ENCODE data around the gene HOXC4.

The HOXC4 gene

DNA sequence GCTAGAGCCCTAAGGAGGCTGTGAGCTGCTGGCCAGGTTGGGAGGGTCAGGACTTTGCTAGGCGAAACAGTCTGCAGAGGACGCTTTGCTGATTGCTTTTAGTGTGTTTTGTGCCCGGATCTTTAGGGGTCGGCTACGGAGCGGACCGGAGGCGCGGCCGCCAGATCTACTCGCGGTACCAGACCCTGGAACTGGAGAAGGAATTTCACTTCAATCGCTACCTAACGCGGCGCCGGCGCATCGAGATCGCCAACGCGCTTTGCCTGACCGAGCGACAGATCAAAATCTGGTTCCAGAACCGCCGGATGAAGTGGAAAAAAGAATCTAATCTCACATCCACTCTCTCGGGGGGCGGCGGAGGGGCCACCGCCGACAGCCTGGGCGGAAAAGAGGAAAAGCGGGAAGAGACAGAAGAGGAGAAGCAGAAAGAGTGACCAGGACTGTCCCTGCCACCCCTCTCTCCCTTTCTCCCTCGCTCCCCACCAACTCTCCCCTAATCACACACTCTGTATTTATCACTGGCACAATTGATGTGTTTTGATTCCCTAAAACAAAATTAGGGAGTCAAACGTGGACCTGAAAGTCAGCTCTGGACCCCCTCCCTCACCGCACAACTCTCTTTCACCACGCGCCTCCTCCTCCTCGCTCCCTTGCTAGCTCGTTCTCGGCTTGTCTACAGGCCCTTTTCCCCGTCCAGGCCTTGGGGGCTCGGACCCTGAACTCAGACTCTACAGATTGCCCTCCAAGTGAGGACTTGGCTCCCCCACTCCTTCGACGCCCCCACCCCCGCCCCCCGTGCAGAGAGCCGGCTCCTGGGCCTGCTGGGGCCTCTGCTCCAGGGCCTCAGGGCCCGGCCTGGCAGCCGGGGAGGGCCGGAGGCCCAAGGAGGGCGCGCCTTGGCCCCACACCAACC is 23.9 kb upstream of the HOXC4 start:
- no peak for DNase-seq

DNA sequence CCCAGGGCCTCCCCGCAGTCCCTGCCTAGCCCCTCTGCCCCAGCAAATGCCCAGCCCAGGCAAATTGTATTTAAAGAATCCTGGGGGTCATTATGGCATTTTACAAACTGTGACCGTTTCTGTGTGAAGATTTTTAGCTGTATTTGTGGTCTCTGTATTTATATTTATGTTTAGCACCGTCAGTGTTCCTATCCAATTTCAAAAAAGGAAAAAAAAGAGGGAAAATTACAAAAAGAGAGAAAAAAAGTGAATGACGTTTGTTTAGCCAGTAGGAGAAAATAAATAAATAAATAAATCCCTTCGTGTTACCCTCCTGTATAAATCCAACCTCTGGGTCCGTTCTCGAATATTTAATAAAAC is 23.2 kb upstream of the HOXC4 start:
- DNase-seq = no peak

DNA sequence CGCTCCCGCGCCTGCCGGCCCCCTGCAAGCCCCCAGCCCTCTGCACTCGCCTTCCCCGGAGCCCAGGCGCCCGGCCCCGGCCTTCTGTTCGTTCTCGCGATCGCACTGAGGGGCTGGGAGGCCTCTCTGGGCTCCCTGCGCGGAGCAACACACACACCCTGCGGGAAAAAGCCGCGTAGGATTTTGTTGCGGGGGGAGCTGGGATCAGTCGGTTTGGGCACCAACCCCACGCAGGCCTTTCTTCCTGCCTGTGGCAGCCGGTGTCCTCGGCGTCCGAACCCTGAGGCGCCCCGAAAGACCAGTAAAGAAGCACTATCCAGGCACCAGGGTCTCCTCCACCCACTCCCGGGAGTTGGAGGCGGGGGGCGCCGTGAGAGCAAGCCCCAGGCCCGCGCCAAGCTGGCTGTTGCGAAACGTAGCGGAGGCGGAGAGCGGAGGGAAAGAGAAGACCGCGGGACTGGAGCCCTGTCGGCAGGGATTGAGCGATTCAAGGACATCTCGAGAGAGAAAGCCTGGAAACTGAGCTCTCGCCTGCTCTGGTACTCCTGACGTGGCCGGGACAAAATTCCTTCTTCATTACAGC is 22.7 kb upstream of the HOXC4 start:
- DNase-seq = no peak

DNA sequence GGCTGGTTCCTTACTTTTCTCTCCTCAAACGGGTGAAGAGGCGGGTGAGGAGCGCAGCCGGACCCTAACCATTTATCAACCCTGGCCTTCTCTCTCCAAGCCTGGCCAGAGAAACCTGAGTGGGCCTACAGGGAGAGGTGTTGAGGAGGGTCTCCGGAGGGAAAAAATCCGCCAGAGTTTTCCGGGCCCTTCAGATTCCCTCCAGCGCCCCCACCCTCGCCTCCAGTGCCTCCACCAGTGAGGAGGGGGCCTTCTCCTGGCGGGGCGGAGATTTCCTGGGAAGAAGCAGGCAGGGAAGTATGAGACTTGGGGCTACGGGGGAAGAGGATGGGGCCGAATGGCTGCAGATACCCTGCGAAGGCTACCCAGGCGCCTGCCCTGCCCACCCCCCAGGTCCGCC is 22.2 kb upstream of the HOXC4 start:
- no peak for DNase-seq

DNA sequence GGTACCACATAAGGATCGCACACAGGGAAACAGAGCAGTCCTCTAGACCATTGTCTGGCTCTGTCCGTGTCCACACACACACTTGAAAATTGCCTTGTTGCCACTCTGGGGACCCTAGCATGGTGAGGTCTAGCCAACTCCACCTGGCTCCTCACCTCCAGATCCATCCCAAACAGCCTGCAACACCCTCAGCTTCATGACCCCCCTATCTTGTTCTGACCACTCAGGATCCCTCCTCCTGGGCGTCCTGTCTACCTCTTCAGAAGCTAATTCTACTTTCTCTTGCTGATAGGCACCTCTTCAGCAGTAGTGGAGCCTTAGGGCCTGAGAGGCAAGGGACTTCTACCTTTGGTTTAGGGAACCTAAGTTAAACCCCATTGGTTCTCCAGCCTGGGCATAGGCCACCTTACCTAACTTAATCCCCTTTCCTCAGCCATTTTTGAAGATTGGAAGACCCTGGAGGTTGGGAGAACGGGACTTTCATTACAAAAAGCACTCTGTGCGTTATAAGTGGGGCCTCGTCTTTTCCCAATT is 21.5 kb upstream of the HOXC4 start:
- DNase-seq = no peak

DNA sequence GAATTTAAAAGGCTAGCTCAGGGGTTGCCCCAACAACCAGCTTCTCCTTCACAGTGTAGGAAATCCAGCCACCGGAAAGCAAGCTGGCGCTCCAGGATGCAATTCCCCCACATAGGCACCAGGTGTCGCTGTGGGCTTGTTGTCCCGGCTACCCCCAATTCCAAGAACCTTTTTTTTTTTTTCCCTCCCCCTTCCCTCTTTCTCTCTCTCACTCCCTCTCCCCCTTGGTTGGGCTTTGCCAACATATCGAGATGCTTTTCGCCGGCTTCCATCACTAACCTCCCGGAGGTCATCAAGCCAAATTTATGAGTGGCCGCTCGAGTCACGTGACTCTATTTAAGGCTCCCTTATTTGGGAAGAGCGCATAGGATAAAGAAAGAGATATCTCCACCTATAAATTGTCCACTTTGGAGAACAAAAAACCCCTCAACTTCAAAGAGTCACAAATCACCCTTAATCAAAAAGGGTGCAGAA is 21.0 kb upstream of the HOXC4 start, which contains the start of gene HOXC5:
HOXC5 (plus strand) TSS at position 424 of the 474 bp plus-strand sequence. CDS start 73 bp downstream, outside the sequence.
- peak; percentile 86 for DNase-seq

DNA sequence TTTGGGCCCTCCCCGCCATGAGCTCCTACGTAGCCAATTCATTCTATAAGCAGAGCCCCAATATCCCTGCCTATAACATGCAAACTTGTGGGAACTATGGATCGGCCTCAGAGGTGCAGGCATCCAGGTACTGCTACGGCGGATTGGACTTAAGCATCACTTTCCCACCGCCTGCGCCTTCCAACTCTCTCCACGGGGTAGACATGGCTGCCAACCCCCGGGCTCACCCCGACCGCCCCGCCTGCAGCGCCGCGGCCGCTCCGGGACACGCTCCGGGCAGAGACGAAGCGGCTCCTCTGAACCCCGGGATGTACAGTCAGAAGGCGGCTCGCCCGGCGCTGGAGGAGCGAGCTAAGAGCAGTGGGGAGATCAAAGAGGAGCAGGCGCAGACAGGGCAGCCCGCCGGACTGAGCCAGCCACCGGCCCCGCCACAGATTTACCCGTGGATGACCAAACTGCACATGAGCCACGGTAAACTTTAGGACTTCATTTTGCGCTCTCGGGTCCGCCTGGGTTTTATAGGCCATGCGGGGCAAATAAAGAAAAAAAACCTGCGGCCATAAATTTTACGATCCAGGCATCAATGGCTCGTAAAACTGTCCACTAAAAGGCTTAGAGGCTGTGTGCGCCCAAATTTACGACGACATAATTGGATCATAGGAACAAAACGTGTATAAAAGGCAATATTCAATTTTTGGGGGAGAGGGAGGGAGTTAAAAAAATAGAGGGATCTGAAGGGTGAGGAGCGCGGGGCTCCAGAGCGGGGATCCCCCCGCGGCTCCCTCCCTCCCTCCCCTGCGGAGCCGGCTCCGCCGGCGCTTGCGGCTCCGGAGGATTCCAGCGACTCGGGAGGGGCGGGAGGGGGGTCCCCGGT is 20.3 kb upstream of the HOXC4 start:
- DNase-seq = no peak

DNA sequence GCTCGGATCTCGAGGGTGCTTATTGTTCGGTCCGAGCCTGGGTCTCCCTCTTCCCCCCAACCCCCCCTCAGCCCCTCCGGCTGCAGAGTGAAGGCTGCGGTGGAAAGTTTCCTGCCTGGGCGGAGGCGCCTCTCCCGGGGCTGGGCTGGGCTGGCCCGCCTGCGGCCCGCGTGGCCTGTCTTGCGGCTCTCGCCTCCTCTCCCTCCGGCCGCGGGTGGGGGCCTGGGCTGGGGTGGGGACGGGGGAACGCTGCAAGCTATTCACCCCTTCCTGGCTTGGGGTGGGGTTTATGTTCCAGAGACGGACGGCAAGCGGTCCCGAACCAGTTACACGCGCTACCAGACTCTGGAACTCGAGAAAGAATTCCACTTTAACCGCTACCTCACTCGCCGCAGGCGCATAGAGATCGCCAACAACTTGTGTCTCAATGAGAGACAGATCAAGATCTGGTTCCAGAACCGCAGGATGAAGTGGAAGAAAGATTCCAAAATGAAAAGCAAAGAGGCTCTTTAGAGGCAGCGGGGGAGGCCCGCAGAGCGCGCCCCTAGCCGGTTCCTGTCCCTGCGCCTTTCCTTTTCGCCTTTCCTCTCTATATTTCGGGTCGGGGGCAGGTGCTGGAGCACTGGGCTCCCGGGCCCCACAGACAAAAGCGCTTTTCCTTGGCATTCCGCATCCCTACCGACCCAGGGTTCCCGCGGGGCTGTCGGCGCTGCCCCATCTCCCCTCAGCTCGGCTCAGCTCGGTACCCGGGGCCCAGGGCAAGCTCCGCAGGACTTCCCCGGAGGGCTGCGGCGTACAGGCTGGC is 19.5 kb upstream of the HOXC4 start:
- DNase-seq = no peak

DNA sequence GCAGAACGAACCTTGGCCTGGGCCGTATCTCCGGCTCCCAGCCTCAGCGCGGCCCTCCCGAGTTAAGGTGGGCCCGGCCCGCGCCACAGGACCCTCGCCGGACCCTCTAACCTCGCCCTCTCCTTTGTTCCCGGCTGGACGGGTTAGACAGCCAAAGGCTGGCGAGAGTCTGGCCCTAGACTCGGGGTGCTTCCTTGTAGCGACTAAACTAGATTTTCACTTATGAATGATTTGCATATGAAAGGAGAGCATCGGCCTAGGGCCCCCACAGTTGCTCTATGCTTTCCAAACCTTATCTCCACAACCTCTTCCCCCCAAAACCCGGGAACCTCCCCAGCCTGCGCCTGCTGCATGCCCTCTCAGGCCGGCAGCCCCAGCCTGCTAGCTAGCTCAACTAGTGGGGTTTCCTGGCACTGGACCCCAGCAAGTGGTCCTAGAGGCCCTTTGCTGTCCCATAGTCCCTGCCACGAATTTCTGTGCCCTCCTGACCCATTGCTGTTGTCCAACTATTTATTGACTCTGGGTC is 18.8 kb upstream of the HOXC4 start:
- DNase-seq = no peak

DNA sequence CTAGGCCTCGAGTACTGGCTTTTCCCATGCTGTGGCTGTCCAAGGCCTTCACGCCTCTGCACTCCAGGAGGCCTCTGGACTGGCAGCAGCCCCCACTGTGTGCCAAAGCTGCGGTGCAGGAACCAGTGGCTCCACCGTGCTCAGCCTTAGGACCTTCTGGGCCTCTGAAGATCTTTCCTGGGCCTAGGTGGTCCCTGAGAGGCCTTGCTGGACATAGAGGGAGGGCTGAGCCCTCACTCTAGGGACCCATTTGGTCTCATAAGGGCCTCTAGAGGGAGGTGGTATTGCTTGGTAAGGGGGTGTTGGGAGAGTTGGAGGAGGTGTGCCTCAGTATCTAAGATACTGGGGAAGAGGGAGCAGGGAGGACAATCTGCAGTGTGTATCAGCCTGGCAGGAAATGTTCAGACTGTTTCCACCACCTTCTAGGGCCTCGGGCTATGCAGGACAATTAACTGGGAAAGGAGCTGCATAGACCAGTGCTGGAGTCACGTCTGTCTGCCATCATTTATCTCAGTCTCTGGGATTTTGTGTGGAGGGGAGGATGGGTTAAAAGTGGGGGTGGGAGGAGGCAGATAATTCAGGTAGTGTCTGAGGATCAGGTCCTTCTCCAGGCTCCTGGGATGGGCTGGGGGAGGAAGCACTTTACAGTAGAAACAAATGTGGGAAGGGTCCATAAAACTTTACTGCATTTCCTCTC is 17.9 kb upstream of the HOXC4 start:
- no peak for DNase-seq

DNA sequence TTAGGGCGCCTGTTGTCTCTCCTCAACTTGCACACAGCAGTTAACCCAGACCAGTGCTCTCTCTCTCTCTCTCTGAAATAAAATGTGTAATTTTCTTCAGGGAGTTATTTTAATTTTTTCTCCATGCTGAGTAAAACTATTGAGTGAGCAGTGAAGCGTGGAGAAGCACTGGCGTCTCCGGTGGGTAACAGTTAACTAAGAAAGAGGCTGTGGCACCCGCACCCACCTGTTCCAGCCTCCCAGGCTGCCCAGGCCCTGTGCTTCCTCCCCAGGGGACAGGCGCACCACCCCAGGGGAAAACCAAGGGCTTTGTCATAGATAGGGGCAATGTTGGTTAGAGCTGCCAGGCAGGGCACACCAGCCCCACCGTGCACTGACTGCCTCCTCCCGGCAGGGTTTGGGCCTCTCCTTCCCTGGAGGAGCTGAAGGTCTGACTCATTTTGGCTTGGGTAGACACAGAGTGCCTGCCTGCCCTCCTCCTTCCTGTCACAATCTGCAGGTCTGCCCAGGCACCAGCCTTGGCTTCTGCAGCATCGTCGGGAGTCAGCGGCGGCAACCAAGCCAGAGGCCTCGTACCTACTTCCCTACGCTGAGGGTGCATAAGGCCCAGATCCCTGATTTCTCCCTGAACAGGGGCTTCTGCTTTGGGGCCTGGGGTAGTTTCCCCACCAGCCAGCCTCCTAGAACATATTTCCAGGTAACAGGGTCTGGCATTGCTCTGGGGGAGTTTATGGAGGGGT is 16.8 kb upstream of the HOXC4 start:
- no peak for DNase-seq

DNA sequence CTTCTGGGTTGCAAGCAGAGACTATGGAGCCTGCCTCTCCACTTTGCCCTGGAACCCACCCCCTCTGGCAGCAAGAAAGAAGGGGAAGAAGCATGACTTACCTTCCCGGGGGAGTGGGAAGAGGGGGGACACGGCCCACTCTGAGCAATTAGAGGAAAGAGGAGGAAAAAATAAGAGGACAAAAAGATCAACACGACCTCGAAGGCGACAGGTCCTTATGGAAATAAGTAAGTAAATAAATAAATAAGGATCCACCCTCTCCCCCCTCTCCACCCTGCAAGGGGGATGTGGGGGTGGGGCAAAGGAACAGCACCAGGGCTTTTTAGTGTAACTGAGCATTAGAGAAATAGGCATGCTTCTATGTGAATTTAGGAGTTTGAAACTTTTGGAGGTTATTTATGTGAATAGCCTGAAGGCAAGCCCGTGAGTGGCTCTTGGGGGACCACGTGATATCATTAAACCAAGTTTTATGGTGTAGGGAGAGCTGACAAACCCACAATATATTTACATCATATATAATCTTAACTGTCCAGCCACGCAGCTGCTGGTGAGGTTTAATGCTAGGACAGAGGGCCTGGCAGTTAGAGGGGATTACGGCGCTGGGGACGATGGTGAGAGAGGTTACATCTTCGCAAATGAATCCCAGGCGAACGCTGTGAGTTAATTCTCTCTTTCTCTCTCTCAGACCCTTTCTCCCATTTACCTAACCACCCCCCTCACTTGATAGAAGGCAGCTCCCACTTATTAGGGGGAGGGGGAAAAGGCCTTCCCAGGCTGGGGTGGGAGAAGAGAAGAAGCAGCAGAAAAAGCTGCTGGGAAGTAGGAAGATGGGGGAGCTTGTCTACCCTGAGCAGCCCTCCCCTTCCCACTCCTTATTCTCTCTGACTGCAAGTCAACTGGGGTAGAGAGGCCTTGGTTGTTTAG is 16.0 kb upstream of the HOXC4 start:
- no peak for DNase-seq

DNA sequence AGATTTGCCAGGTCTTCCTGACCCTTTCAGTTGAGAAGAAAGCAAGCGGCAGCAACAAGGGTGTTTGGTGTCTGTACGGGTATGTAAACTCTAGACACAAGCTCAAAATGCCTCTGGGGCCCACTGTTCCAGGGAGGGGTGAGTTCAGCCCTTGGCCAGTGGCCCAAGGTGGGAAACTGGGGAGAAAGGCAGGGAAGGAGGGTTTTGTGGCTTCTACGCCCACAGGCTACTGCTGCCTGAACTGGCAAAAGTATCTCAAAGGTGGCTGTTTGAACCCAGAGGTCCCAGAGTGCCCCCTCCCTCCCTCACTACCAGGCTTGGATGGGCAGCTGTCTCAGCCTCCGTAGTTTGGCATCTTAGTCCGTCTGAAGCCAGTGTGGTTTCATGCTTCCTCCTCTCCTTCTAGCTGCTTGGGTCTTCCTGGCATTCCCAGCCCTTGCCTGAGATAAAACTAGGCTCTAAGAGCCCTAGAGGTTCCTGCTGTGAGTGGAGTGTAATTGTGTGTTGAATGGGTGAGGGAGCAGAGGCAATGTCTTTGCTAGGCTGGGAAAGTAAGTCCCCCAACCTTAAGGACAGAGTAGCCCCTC is 15.3 kb upstream of the HOXC4 start:
- DNase-seq = no peak

DNA sequence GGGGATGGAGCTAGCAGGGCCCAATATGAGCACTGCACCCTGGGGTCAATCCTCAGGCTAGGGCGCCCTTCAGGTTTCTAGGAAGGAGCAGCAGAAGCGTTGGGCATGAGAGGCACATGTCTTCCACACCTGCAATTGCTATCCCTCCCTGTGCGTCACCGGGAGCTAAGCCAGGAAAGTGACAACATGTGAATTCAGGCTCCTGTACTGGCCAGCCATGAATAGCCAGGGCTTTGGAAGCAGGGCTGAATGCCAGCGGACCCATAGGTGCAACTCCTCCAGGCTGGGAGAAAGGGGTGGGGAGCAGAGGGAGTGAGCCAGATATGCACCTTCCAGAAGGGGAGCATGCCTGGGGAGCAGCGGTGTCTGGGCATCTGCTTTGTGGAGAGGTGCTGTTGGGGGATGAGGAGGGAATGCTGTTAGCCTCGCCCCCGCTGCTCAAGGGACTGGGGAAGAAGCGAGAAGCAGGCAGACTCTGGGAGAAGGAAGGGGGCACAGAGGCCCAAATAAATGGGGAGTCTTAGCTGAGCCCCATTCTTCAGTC is 14.7 kb upstream of the HOXC4 start:
- no peak for DNase-seq

DNA sequence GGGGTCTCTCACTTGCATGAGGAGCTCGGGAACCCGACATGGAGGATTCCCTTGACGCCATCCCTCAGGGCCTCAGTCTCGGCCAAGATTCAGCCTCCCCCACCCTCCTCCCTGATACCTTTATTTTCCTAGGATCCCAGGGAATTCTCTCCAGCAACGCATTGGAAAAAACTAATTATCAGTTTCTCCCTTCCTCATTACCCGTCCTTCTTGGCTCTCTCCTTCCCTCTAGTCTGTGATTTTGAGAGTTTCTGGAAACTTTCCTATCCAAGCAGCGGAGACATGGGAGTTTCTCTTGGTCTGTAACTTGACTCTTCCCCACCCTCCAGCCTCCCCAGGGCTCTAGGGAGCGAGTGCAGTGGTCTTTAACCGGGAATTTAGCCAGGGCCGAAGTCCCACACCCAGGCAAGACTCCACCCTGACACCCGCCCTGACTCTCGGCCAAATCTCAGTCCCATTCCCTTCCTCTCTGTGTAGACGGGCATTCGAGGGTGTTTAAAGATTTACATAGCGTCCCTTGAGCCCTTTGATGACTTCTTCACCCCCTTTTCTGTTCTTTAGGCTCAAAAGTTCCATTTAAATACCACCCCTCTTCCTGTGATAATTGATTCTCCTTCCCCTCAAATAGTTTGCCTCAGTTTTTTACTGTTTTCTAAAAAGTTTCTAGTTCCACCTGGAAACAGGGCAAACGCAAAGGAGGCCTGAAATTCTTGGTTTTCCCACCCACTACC is 14.1 kb upstream of the HOXC4 start:
- DNase-seq = peak; percentile 79

DNA sequence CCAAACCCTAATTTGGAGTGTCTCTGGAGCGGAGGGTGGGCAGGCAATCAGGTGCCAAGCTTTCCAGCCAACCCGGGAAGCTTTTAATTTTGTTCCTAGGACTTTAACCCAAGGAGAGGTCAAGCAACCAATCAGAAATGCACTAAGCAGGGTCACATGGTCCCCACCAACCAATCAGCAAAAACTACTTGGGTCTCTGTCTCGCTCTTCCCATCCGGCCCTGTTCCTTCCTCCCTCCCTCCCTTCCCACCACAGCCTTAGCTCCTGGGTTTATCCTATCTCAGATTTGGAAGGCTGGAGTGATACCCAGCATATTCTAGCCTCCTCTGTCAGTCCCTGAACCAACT is 13.5 kb upstream of the HOXC4 start:
- no peak for DNase-seq

DNA sequence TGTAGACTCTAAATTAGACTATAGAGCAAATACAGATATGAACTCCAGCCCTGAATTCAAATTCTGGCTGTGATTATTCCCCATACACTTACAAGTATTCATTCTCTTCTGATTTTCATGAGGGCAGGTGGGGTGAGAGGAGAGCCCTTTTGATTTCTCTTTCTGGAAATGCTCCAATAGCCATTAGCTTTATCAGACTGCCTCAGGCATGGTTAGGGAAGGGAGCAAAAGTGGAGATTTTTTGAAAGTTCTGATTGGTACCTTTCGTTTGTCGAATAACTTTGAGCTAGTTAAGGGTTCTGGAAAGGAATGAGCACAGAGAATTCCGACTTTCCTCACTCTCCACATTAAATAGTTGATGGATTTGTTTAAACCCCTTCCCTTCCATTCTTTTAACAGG is 13.0 kb upstream of the HOXC4 start:
- no peak for DNase-seq

DNA sequence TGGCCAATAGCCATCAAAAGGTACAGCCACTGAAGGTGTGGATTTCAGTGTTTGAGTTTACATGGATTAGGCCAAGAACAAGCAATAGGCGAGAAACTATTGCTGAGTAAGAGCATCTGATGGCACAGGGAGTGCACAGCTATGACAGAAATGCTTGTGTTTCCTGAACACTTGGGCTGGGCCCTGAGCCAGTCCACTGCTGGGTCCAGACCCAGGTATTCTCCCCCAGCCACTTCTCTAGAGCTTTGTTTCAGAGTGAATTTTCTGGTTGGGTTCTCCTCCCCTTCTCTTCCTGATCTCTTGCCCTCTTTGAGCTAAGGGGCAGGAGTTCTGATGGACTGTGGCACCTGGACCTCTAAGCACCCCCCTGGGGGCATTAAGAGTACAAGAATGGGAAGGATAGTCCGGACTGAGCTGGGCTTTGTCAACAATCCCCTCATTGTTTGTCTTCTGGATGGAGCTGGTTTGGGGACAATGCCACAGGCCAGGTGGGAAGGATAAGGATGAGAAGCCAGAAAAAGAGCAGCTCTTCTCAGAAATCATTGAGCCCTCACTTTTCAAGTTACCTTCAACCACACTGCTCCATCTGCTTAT is 12.4 kb upstream of the HOXC4 start:
- no peak for DNase-seq
